Activated CD4-positive, alpha-beta T cell treated with anti-CD3 and anti-CD28 coated beads, Interleukin-2, amount 10 ng/mL, durations not matched to agents 7 days and 5 days (primary cell): Measurements from ENCODE around the gene C18orf32. TPM values are rescaled to one million over a fixed set of nuclear protein-coding genes. Genes with fewer than 3 reads are reported as not detected.
A peak's percentile ranks its signal among the peaks of the same experiment; 100 is the strongest.
"Not testable (repeated sequence)": the region's sequence is repeated elsewhere in the genome, so short reads cannot be mapped to it uniquely, and the experiment has no call there.

Source experiments
- CTCF ChIA-PET: fragments of 350-600 bp; sonication (Branson Sonifier 250); formaldehyde crosslinking; loops from one replicate; lab custom pipeline; 2021; ENCODE audit warnings: antibody characterized with exemption; lab: Charles Lee
- POLR2A ChIA-PET: fragments of 350-600 bp; sonication (Branson Sonifier 250); formaldehyde crosslinking; loops from one replicate; lab custom pipeline; 2021; ENCODE audit warnings: antibody characterized with exemption; lab: Charles Lee
- DNase-seq: peaks from one replicate; pipeline ENCODE4 v3.0.0-alpha.2; 2020
- H3K27ac Mint-ChIP-seq: one replicate; pipeline ENCODE4 v1.8.0; 2021; ENCODE audit warnings: mild to moderate bottlenecking, moderate library complexity, mixed read lengths
- H3K27me3 Mint-ChIP-seq: one replicate; pipeline ENCODE4 v1.8.0; 2021; ENCODE audit warnings: mixed read lengths
- H3K36me3 Mint-ChIP-seq: one replicate; pipeline ENCODE4 v1.8.0; 2021; ENCODE audit warnings: low read depth, mixed read lengths
- H3K4me1 Mint-ChIP-seq: one replicate; pipeline ENCODE4 v1.8.0; 2021; ENCODE audit warnings: mixed read lengths
- H3K4me3 Mint-ChIP-seq: one replicate; pipeline ENCODE4 v1.8.0; 2021; ENCODE audit warnings: mild to moderate bottlenecking, moderate library complexity, mixed read lengths
- H3K9me3 Mint-ChIP-seq: one replicate; pipeline ENCODE4 v1.8.0; 2021; ENCODE audit warnings: mixed read lengths
- total RNA-seq, 2 experiments: library from RNA; stranded (reverse); gene quantifications; one replicate each; pipeline ENCODE4 v1.2.3, GENCODE V29; 2021

C18orf32 gene
- total RNA-seq, 2 experiments from 2014 or later: 27.3 to 34.7 TPM

DNA sequence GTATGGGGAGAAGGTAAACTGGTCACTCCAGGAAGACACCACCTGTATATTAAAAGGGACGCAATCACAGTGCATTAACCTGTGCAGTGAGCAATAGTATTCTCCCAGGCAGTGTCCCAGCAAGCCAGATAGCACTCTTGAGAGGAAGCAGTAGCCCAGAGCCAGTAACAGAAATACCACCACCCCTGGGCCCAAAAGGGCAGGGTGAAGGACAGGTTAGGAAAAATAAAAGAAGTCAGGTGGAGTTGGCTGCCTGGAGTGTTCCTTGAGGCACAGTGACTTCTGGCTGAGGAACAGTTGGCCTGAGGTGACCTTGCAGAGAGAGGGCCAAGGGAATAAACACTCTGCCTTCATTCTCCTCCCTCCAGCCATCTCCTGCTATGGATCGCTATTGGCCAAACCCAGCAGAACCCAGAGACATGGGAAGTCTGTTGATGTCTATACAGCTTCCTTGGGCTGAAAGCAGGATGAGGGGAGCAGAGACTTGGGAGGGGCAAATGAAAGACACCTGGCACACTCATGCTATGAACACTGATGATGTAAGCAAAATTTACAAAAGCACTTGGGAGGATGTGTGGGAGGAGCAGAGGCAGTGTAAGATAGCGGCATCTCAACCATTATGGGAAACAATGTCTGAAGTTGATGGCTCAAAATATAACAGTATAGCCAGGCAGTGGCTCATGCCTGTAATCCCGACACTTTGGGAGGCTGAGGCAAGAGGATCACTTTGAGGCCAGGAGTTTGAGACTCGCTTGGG, 7.5 kb downstream of the C18orf32 start:
- Mint-ChIP-seq H3K4me3 (no peak overlapping the region), H3K27ac (no peak overlapping the region), H3K4me1 (peaks cover 20% of the 10 kb centered on the region), H3K36me3 (peaks cover 42% of the 10 kb centered on the region), H3K27me3 (no peaks in the 10 kb centered on the region), H3K9me3 (no peaks in the 10 kb centered on the region)
- ChIA-PET POLR2A (no interaction called here), CTCF (interaction anchor here (0.5 kb wide), 1 partner anchor 402 kb away, joined by 3 read pairs; no protein-coding TSS in a partner anchor)
- no peak for DNase-seq

DNA sequence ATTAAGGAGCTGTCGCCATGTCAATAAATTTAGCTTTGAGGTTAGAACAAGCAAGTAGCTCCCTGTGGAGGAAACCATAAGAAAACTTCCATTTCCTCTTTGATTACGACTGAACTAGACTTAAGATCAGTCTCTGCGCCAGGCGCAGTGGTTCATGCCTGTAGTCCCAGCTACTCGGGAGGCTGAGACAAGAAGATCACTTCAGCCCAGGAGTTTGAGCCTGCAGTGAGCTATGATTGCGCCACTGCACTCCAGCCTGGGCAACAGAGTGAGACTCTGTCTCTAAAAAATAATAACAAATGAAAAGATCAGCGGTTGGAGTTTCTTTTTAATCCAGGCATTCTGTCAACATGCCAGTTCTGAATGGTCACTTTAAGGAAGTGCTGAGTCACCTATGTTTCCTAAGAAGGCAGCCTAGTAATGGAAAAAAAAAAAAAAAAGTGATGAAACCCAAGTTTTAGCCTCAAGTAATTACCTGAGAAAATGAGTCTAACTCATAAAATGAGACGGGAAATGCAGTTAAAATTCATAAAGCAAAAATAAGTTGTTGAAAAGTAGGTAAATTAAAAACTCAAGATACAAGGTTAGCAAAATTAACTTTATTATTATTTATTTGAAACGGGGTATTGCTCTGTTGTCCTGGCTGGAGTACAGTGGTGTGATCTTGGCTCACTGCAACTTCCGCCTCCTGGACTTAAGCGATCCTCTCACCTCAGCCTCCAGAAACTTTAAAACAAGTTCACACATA, 10.2 kb downstream of the C18orf32 start:
- ChIA-PET POLR2A (no interaction called here), CTCF (interaction anchor here (0.6 to 1.8 kb wide), 5 partner anchors 9 to 772 kb away, joined by 3 to 8 read pairs (median 4); partner anchors contain the start of gene C18orf32)
- Mint-ChIP-seq H3K36me3 (peaks cover 25% of the 10 kb centered on the region), H3K27ac (peak overlapping the region; percentile 38), H3K4me3 (no peak overlapping the region), H3K9me3 (peaks cover 1% of the 10 kb centered on the region), H3K4me1 (peaks cover 11% of the 10 kb centered on the region), H3K27me3 (no peaks in the 10 kb centered on the region)
- no peak for DNase-seq

DNA sequence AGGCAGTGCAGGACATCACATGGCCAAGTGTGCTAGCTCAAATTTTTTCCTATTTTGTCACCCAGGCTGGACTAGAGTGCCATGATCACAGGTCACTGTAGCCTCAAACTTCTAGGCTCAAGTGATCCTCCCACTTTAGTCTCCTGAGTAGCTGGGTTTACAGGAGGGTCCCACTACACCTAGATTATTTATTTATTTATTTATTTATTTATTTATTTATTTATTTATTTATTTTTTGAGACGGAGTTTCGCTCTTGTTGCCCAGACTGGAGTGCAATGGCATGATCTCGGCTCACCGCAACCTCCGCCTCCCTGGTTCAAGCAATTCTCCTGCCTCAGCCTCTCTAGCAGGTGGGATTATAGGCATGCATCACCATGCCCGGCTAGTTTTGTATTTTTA, 12.1 kb downstream of the C18orf32 start:
- H3K27me3 Mint-ChIP-seq, POLR2A ChIA-PET, H3K9me3 Mint-ChIP-seq, H3K27ac Mint-ChIP-seq, H3K4me1 Mint-ChIP-seq, H3K4me3 Mint-ChIP-seq, DNase-seq, CTCF ChIA-PET: not testable (repeated sequence)
- peaks cover 19% of the 10 kb centered on the region for H3K36me3 Mint-ChIP-seq

DNA sequence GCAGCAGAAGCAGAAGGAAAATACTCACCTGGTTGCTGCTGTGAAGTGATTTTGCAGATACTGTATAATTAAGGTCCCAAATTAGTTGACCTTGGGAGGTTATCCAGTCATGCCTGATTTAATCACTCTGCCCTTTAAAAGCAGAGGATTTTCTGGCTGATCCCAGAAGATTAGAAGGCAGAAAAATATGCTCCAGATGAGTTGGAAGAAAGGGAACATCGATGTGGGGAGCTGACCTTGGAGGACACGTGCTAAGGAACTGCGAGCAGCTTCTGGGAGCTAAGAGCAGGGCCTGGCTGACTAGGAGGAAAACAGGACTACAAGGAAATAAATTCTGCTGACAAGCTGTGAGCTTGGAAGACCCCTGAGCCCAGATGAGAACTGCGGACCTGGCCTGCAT, 13.3 kb downstream of the C18orf32 start:
- Mint-ChIP-seq H3K27ac (no peak overlapping the region), H3K4me1 (peaks cover 9% of the 10 kb centered on the region), H3K9me3 (peaks cover 4% of the 10 kb centered on the region), H3K36me3 (peaks cover 7% of the 10 kb centered on the region), H3K4me3 (no peak overlapping the region), H3K27me3 (peaks cover 12% of the 10 kb centered on the region)
- POLR2A ChIA-PET: no interaction called here
- CTCF ChIA-PET: interaction anchor here (1.2 kb wide), 1 partner anchor 14 kb away, joined by 5 read pairs; no protein-coding TSS in a partner anchor
- no peak for DNase-seq

DNA sequence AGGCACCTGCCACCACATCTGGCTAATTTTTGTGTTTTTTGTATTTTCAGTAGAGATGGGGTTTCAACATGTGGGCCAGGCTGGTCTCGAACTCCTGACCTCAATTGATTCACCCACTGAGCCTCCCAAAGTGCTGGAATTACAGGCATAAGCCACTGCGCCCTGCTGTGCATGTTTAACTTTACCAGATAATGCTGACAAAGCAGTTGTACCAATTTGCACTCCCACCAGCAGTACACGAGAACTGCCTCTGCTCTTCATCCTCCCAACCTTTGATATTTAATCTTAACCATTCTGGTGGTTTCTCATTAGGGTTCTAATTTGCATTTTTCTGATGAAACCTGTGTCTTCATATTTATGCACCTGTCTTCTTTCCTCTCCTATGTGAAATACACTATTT, 14.6 kb downstream of the C18orf32 start:
- Mint-ChIP-seq H3K4me1 (peaks cover 9% of the 10 kb centered on the region), H3K27me3 (peaks cover 16% of the 10 kb centered on the region), H3K27ac (no peak overlapping the region), H3K36me3 (peaks cover 7% of the 10 kb centered on the region), H3K4me3 (no peak overlapping the region), H3K9me3 (peaks cover 4% of the 10 kb centered on the region)
- DNase-seq: no peak
- ChIA-PET CTCF (no interaction called here), POLR2A (no interaction called here)

DNA sequence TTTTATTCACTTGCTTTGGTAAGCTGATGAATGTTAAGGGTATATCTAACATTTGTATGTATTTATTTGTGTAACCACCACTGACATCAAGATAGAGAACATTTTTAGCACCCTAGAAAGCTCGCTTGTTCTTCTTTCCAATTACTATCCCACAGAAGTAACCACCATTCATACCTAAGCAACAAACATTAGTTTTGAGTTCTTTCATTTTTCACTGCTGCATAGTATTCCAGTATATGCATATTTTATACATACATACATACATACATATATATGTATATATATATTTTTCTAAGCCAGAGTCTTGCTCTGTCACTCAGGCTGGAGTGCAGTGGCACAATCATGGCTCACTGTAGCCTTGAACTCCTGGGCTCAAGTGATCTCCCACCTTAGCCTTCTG, 15.5 kb downstream of the C18orf32 start:
- H3K36me3 Mint-ChIP-seq: peaks cover 3% of the 10 kb centered on the region
- no peak overlapping the region for H3K27ac Mint-ChIP-seq
- DNase-seq: no peak
- peaks cover 16% of the 10 kb centered on the region for H3K27me3 Mint-ChIP-seq
- peaks cover 4% of the 10 kb centered on the region for H3K9me3 Mint-ChIP-seq
- CTCF ChIA-PET: no interaction called here
- POLR2A ChIA-PET: no interaction called here
- H3K4me3 Mint-ChIP-seq: no peak overlapping the region
- peaks cover 3% of the 10 kb centered on the region for H3K4me1 Mint-ChIP-seq

DNA sequence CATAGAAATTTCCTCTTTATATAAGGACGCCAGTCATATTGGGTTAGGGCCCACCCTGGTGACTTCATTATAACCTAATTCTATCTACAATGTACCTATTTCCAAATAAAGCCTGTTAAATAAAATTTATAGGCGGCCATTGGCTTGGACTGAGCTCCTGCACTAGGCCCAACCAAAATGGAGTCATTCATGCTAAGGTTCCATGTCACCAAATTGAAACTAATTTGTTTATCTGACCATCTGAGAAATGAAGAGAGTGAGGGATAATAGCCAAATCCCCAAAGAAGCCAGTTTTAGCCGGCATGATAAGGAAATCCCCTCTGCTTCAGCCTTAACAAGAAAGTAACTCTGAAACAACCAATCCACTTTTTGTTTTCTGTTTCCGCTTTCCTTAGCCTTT, 19.4 kb downstream of the C18orf32 start:
- ChIA-PET POLR2A (no interaction called here), CTCF (no interaction called here)
- H3K9me3 Mint-ChIP-seq: peaks cover 4% of the 10 kb centered on the region
- no peak overlapping the region for H3K27ac Mint-ChIP-seq
- no peak overlapping the region for H3K4me3 Mint-ChIP-seq
- H3K27me3 Mint-ChIP-seq: peaks cover 16% of the 10 kb centered on the region
- DNase-seq: no peak
- H3K36me3 Mint-ChIP-seq: no peaks in the 10 kb centered on the region
- no peaks in the 10 kb centered on the region for H3K4me1 Mint-ChIP-seq

DNA sequence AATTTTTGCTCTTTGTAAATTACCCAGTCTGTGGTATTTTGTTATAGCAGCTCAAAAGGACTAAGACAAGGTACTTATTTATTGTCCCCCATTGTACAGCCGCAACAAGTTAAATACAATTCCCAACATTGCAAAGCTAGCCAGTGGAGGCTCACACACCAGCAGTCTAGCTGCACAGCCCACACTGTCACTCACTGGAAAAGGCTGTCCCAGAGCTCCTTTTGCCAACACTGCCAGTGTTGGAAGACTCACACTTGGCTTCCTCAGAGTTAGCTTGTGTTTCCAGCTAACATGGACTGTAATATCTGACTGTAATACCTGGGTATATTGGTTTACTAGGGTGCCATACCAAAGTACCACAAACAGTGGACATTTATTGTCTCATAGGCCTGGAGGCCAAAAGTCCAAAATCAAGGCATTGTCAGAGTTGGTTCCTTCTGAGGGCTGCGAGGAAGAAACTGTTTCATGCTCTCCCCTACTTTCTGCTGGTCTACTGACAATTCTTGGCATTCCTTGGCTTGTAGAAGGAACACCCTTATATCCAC, 19.9 kb downstream of the C18orf32 start:
- Mint-ChIP-seq H3K27ac (no peak overlapping the region), H3K27me3 (peaks cover 16% of the 10 kb centered on the region), H3K4me3 (no peak overlapping the region), H3K9me3 (peaks cover 4% of the 10 kb centered on the region), H3K4me1 (no peaks in the 10 kb centered on the region), H3K36me3 (no peaks in the 10 kb centered on the region)
- CTCF ChIA-PET: interaction anchor here (1.0 kb wide), 1 partner anchor 11 kb away, joined by 3 read pairs; no protein-coding TSS in a partner anchor
- no peak for DNase-seq
- POLR2A ChIA-PET: no interaction called here

DNA sequence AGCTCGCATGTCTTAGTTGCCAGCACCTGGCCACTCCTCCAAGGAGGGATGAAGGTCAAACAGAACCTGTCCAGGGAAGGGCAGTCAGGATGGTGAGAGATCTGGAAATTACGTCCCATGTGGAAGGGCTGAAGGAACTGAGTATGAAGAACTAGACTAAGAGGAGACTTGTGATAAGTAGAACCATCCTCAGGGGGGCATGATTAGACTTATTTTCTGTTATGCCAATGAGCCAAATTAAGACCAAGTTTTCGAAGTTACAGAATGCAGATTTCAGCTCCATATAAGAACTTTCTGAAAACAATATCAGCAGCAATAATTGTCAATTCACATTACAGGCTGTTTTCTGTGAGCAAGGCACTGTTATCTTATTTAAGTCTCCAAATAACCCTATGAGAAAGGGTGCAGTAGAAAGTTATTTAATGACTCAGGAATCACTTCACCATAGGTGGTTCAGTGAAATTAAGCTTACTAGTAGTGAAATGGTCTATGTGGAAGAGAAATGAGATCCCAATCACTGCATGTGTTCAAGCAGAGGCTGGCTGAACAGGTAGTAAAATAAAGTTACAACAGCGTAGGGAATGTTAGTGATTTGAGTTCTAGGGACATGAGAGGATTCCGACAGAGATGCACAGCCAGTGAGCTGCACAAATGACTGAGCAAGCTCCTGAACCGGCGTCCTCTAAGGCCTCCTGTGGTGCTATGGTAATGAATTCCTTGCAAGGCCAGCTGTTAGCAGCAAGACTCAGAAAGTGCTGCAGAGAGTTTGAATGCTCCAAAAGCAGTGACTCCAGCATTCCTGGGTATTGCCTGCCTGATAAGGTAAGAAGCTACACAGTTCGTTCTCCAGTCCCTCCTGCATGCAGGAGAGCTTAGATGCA, 22.1 kb downstream of the C18orf32 start:
- Mint-ChIP-seq H3K36me3 (peaks cover 2% of the 10 kb centered on the region), H3K4me3 (no peak overlapping the region), H3K27ac (no peak overlapping the region), H3K9me3 (no peaks in the 10 kb centered on the region), H3K27me3 (peaks cover 9% of the 10 kb centered on the region), H3K4me1 (peaks cover 10% of the 10 kb centered on the region)
- CTCF ChIA-PET: interaction anchor here (0.8 to 1.4 kb wide), 4 partner anchors 11 to 394 kb away, joined by 3 to 4 read pairs (median 3); no protein-coding TSS in a partner anchor
- no peak for DNase-seq
- POLR2A ChIA-PET: interaction anchor here (1.2 kb wide), 1 partner anchor 22 kb away, joined by 3 read pairs; the partner anchor contains the start of gene C18orf32

DNA sequence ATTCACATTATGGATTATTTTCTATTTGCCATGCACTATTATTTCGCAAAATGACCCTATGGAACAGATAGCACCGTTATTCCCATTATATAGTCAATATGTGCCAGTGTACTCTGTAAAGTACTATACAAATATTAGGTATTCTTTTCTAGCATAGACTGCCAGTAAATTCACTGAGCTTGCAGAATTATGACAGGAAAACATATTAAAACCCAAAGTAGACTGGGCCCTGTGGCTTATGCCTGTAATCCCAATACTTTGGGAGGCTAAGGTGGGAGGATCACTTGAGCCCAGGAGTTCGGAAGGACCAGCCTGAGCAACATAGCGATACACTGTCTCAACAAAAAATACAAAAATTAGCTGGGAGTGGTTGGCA, 25.4 kb downstream of the C18orf32 start:
- CTCF ChIA-PET: interaction anchor here (0.6 kb wide), 1 partner anchor 1460 kb away, joined by 4 read pairs; no protein-coding TSS in a partner anchor
- Mint-ChIP-seq H3K9me3 (no peaks in the 10 kb centered on the region), H3K4me3 (peak overlapping the region; percentile 40), H3K4me1 (peaks cover 38% of the 10 kb centered on the region), H3K36me3 (peaks cover 3% of the 10 kb centered on the region), H3K27ac (peak overlapping the region; percentile 91), H3K27me3 (no peaks in the 10 kb centered on the region)
- no peak for DNase-seq
- POLR2A ChIA-PET: no interaction called here

DNA sequence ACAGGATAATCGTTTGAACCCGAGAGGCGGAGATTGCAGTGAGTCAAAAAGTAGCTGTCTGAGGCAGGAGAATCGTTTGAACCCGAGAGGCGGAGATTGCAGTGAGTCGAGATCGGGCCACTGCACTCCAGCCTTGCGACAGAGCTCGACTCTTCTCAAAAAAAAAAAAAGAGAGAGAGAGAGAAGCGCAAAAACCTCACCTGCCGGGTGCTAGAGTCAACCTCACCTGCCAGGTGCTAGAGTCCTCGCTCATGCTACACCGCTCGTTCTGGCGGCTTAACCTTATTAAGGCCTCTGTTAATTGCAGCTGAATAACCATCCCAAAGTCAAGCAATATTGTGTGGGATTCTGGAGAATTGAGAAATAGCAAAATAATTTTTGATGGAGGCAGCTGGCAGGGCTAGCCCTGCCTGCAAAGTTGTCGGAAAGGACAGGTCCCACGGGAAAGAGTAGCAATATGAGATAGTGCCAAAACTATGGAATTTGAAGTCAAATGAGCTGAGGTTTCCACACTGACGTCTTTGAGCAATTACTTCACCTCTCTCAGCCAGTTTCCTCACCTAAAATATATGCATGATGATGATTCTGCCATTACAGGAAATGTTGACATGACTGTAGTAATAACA, 25.9 kb downstream of the C18orf32 start:
- Mint-ChIP-seq H3K4me1 (peaks cover 42% of the 10 kb centered on the region), H3K27me3 (no peaks in the 10 kb centered on the region), H3K36me3 (peaks cover 4% of the 10 kb centered on the region), H3K9me3 (no peaks in the 10 kb centered on the region), H3K27ac (peak overlapping the region; percentile 91), H3K4me3 (peak overlapping the region; percentile 88)
- ChIA-PET CTCF (interaction anchor here (0.6 to 1.1 kb wide), 5 partner anchors 22 to 1460 kb away, joined by 3 to 4 read pairs (median 3); no protein-coding TSS in a partner anchor), POLR2A (no interaction called here)
- no peak for DNase-seq
